Uterus (tissue), 2 donors: ENCODE results near the gene RPS14.

Experiments used
- CTCF ChIP-seq, 4 experiments: fragments of 200-600 bp in 2 of 4; fragments of 450-650 bp in 2 of 4; sonication (generic) in 2 of 4; IDR thresholded peaks; one replicate each; pipeline ENCODE4 v1.5.1; 2016 to 2019; ENCODE audit warnings: antibody characterized with exemption in 4 of 4, mild to moderate bottlenecking in 2 of 4, moderate library complexity in 1 of 4
- POLR2A ChIP-seq, 2 donors: fragments of 450-650 bp; IDR thresholded peaks; one replicate each; pipeline ENCODE4 v1.6.1; 2016; ENCODE audit warnings: antibody characterized with exemption in 2 of 2, mild to moderate bottlenecking in 1 of 2, moderate library complexity in 1 of 2

GRCh38 chr5:150404941-150405816 is 44.4 kb downstream of the RPS14 start:
- TF ChIP-seq CTCF (IDR thresholded peaks at IDR 0.05) (no peak), POLR2A (IDR thresholded peaks at IDR 0.05) (no peak)
